ENCODE measurements around the gene UNG. TPM values are rescaled to one million over a fixed set of nuclear protein-coding genes. Genes with fewer than 3 reads are reported as not detected.

The UNG gene
- polyA plus RNA-seq, 1 donor, result 71.0 TPM

- no peak for DNase-seq
Measured at GRCh38 chr12:109085590-109085989, 11.8 kb upstream of the UNG start.

- no peak for DNase-seq
Measured at GRCh38 chr12:109087250-109087649, 10.1 kb upstream of the UNG start.

GRCh38 chr12:109088818-109089217 lies 8.6 kb upstream of the UNG start:
- DNase-seq, result no peak

GRCh38 chr12:109089683-109090082 lies 7.7 kb upstream of the UNG start:
- DNase-seq, result no peak

GRCh38 chr12:109092497-109093021 lies 4.8 kb upstream of the UNG start:
- DNase-seq, result no peak

- peak; percentile 91 for DNase-seq
Measured at GRCh38 chr12:109093022-109093918, 4.1 kb upstream of the UNG start, which contains the start of gene ALKBH2. TSS of gene ALKBH2 (minus strand) at chr12:109093472. CDS start at chr12:109092786, 686 bp downstream.

GRCh38 chr12:109097140-109097434 lies 310 bp upstream of the UNG start:
- no peak for DNase-seq

GRCh38 chr12:109098183-109098604 lies 797 bp downstream of the UNG start:
- DNase-seq, result no peak

- DNase-seq, result no peak
Measured at GRCh38 chr12:109098651-109099050, 1.3 kb downstream of the UNG start.

- no peak for DNase-seq
Measured at GRCh38 chr12:109099431-109100020, 2.1 kb downstream of the UNG start.

GRCh38 chr12:109100741-109101140 lies 3.3 kb downstream of the UNG start:
- no peak for DNase-seq

- no peak for DNase-seq
Measured at GRCh38 chr12:109102491-109102890, 5.1 kb downstream of the UNG start.

GRCh38 chr12:109105176-109105575 lies 7.8 kb downstream of the UNG start:
- DNase-seq, result no peak

GRCh38 chr12:109109746-109110350 lies 12.5 kb downstream of the UNG start:
- DNase-seq, result no peak

GRCh38 chr12:109110988-109111495 lies 13.6 kb downstream of the UNG start:
- DNase-seq, result peak; percentile 91

- DNase-seq, result no peak
Measured at GRCh38 chr12:109112720-109113465, 15.5 kb downstream of the UNG start.

GRCh38 chr12:109113661-109114321 lies 16.4 kb downstream of the UNG start:
- no peak for DNase-seq

GRCh38 chr12:109114644-109115043 lies 17.2 kb downstream of the UNG start:
- DNase-seq, result no peak

GRCh38 chr12:109115404-109115757 lies 18.0 kb downstream of the UNG start:
- no peak for DNase-seq

- no peak for DNase-seq
Measured at GRCh38 chr12:109115758-109116610, 18.6 kb downstream of the UNG start, which contains the start of gene ACACB. TSS of gene ACACB (plus strand) at chr12:109116587. CDS start at chr12:109139406, 22,819 bp downstream.

GRCh38 chr12:109116611-109116949 lies 19.2 kb downstream of the UNG start:
- no peak for DNase-seq
